ENCODE measurements around the gene SNX8. TPM values are rescaled to one million over a fixed set of nuclear protein-coding genes. Genes with fewer than 3 reads are reported as not detected.

SNX8 gene
- total and polyA plus RNA-seq, 8 donors = 7.7 to 72.9 (median 12.0) TPM

DNA sequence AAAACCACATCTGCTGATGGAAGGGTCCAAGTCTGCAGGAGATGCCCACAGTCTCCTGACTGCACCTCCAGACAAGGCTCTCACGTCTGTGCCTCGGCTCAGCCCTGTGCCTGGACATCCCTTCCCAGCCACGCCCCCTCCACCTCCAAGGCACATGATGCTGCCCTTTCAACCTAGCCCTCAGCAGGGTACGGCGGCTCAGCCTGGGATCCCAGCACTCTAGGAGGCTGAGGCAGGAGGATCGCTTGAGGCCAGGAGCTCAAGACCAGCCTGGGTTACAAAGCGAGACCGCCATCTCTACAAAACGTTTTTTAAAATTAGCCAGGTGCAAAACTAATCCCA, 95.8 kb downstream of the SNX8 start:
- no peak for DNase-seq
- TF ChIP-seq POLR2AphosphoS5 (IDR thresholded peaks at IDR 0.05) (no peak), EP300 (IDR thresholded peaks at IDR 0.05) (no peak)
- H3K27ac ChIP-seq = no peak overlapping the region
- H3K36me3 ChIP-seq = peaks cover 56 to 100% (median 97%) of the 10 kb centered on the region in 4 donors
- 89 to 93% (median 91%) methylated on average over 9 of the region's 9 CpGs for WGBS, 5 donors
- H3K27me3 ChIP-seq = no peaks in the 10 kb centered on the region
- no peaks in the 10 kb centered on the region for H3K9me3 ChIP-seq
- intact Hi-C loops (cut with DNase I; ENCODE audit: low total_unique reads) = loop anchor here (10.0 kb wide), 1 partner anchor 634 kb away; no protein-coding TSS in a partner anchor
- no peak overlapping the region for H3K4me3 ChIP-seq
- H3K4me1 ChIP-seq = no peaks in the 10 kb centered on the region

DNA sequence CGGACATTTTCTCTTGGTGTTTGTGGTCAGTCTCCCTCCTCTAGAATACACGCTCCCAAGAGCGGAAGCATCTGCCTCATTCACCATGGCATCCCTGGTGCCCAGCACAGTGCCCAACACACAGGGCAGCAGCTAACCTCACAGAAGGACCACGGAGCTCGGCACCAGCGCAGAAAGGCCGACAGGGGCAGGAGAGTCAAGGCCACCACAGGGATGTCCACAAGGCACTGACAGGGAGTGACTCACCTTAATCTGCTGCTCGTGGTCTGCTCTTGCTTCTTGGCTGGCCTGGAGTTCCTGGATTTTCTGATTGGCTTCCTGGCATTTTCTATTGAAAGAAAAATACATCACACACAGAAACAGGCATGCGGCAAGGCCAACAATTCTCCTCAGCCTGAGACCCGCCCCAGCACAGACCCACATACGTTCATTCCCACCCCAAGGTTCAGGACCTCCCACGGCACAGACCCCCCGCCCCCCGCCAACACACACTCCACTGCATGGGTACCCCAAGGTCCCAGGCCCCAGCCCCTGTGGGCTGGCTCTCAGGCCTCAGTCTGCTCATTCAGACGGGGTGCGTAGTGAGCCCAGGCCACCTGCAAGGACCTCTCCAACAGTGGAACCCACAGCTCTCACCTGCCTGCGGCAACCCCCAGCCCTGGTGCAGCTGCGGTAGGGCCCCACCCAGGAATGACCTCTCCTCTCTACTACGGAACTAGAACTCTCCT, 96.4 kb downstream of the SNX8 start:
- Histone ChIP-seq H3K9me3 (no peaks in the 10 kb centered on the region), H3K27me3 (no peaks in the 10 kb centered on the region), H3K36me3 (peaks cover 57 to 100% (median 97%) of the 10 kb centered on the region in 4 donors), H3K27ac (no peak overlapping the region), H3K4me1 (no peaks in the 10 kb centered on the region), H3K4me3 (no peak overlapping the region)
- intact Hi-C loops (cut with DNase I; ENCODE audit: low total_unique reads) = loop anchor here (10.0 kb wide), 1 partner anchor 633 kb away; no protein-coding TSS in a partner anchor
- 89 to 93% (median 90%) methylated on average over 11 to 19 of the region's 19 CpGs for WGBS, 5 donors
- no peak for DNase-seq
- no peak for TF ChIP-seq EP300 (IDR thresholded peaks at IDR 0.05)
- TF ChIP-seq, protein P1, sequence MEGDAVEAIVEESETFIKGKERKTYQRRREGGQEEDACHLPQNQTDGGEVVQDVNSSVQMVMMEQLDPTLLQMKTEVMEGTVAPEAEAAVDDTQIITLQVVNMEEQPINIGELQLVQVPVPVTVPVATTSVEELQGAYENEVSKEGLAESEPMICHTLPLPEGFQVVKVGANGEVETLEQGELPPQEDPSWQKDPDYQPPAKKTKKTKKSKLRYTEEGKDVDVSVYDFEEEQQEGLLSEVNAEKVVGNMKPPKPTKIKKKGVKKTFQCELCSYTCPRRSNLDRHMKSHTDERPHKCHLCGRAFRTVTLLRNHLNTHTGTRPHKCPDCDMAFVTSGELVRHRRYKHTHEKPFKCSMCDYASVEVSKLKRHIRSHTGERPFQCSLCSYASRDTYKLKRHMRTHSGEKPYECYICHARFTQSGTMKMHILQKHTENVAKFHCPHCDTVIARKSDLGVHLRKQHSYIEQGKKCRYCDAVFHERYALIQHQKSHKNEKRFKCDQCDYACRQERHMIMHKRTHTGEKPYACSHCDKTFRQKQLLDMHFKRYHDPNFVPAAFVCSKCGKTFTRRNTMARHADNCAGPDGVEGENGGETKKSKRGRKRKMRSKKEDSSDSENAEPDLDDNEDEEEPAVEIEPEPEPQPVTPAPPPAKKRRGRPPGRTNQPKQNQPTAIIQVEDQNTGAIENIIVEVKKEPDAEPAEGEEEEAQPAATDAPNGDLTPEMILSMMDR (IDR thresholded peaks at IDR 0.05) = no peak
- TF ChIP-seq POLR2A (IDR thresholded peaks at IDR 0.05) = no peak
- TF ChIP-seq POLR2AphosphoS5 (IDR thresholded peaks at IDR 0.05) = no peak

DNA sequence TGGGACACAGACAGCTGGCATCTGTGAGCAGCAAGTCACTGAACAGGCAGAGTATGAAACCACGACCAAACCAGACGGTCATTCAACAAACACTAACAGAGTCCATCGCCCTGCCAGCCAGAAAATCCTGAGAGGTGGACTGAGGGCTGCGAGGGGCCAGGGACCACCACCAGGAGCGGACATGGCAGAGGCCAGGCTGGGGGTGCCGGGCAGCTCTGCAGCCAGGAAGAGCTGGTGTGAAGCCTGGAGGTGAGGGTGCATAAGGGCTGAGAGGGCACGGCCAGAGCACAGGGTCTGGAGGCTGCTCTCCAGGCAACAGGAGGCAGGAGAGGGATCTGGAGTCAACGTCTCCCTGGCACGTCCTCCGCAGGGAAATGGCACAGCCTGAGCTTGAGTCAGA, 97.0 kb downstream of the SNX8 start:
- DNase-seq = no peak
- Histone ChIP-seq H3K9me3 (no peaks in the 10 kb centered on the region), H3K27me3 (no peaks in the 10 kb centered on the region), H3K4me3 (no peak overlapping the region), H3K4me1 (no peaks in the 10 kb centered on the region), H3K36me3 (peaks cover 54 to 100% (median 97%) of the 10 kb centered on the region in 4 donors), H3K27ac (no peak overlapping the region)
- 86 to 97% (median 87%) methylated on average over 10 of the region's 10 CpGs for WGBS, 5 donors
- intact Hi-C loops (cut with DNase I; ENCODE audit: low total_unique reads) = loop anchor here (10.0 kb wide), 1 partner anchor 632 kb away; no protein-coding TSS in a partner anchor
- TF ChIP-seq EP300 (IDR thresholded peaks at IDR 0.05) (no peak), POLR2A (IDR thresholded peaks at IDR 0.05) (no peak), POLR2AphosphoS5 (IDR thresholded peaks at IDR 0.05) (no peak)
- TF ChIP-seq, protein P1 (IDR thresholded peaks at IDR 0.05) = no peak

DNA sequence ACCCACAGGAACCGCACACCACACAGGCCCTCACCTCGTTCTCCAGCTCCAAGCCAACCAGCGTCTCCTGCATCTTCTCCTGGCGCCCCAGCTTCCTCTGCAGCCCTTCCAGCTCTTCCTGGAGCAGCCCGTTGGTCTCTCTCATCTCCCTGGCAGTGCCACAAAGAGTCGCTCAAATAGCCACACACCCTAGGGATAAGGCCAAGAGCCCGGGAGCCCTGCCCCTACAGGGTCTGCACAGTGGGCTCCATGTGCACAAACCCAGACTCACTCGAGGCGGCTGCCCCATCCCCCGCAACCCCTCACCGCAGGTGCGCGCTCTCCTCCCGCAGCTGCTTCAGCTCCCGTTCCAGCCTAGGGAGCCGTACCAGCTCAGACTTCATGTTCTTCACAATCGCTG, 98.4 kb downstream of the SNX8 start:
- Histone ChIP-seq H3K4me3 (no peak overlapping the region), H3K36me3 (peaks cover 46 to 100% (median 97%) of the 10 kb centered on the region in 4 donors), H3K27me3 (no peaks in the 10 kb centered on the region), H3K9me3 (no peaks in the 10 kb centered on the region), H3K4me1 (no peaks in the 10 kb centered on the region), H3K27ac (no peak overlapping the region)
- intact Hi-C loops (cut with DNase I; ENCODE audit: low total_unique reads) = loop anchor here (10.0 kb wide), 1 partner anchor 631 kb away; no protein-coding TSS in a partner anchor
- TF ChIP-seq POLR2A (IDR thresholded peaks at IDR 0.05) (no peak), POLR2AphosphoS5 (IDR thresholded peaks at IDR 0.05) (no peak), EP300 (IDR thresholded peaks at IDR 0.05) (no peak)
- TF ChIP-seq, protein P1 (IDR thresholded peaks at IDR 0.05) = no peak
- 92 to 97% (median 96%) methylated on average over 11 to 17 of the region's 17 CpGs for WGBS, 5 donors
- DNase-seq = no peak

DNA sequence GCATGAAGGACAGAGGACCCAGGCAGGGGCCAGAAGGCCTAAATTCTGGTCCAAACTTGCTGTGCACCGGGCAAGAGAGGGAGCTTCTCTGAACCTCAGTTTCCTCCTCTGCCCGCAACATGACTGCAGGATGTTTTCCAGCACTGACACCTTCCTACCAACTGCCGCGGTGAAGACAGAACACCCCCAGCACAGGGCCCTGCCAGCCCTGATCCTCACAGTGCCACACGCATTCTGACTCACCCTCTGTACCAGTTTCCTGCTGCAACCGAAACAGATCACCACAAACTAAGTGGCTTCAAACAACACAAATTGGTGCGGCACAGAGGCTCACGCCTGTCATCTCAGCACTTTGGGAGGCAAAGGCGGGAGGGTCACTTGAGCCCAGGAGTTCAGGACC, 99.6 kb downstream of the SNX8 start:
- Histone ChIP-seq H3K27me3 (no peaks in the 10 kb centered on the region), H3K9me3 (no peaks in the 10 kb centered on the region), H3K36me3 (peaks cover 46 to 96% (median 92%) of the 10 kb centered on the region in 4 donors), H3K4me3 (no peak overlapping the region), H3K4me1 (peaks cover 0 to 4% (median under 1%) of the 10 kb centered on the region in 4 donors), H3K27ac (no peak overlapping the region)
- TF ChIP-seq POLR2AphosphoS5 (IDR thresholded peaks at IDR 0.05) (no peak), POLR2A (IDR thresholded peaks at IDR 0.05) (no peak), EP300 (IDR thresholded peaks at IDR 0.05) (no peak)
- TF ChIP-seq, protein P1 (IDR thresholded peaks at IDR 0.05) = no peak
- 75 to 91% (median 89%) methylated on average over 9 of the region's 9 CpGs for WGBS, 5 donors
- no peak for DNase-seq
- intact Hi-C loops (cut with DNase I; ENCODE audit: low total_unique reads) = loop anchor here (10.0 kb wide), 1 partner anchor 630 kb away; no protein-coding TSS in a partner anchor

All from stomach (tissue), 9 donors.